MM.1S (cell line): ENCODE results near the gene CYP4A22.

ENCODE experiments used
- CTCF ChIP-seq: fragments of 300-600 bp; sonication (generic); IDR thresholded peaks from 2 replicates; pipeline ENCODE4 v1.5.1; 2016; ENCODE audit warnings: antibody characterized with exemption, low read length, mixed read lengths
- EZH2 ChIP-seq: fragments of 300-600 bp; sonication (generic); optimal IDR thresholded peaks from 2 replicates; pipeline ENCODE3; 2017; ENCODE audit warnings: low read depth, mild to moderate bottlenecking, antibody characterized with exemption, low read length, mixed read lengths

- TF ChIP-seq CTCF = no peak
- no peak for TF ChIP-seq EZH2
Measured at GRCh38 chr1:47190857-47191256, 53.6 kb downstream of the CYP4A22 start.
